Stimulated activated naive CD8-positive, alpha-beta T cell treated with anti-CD3 and anti-CD28 coated beads, Interleukin-15, amount 100 ng/mL, for 72 hours (primary cell): Measurements from ENCODE around the gene LIPA.

Experiments used
- ATAC-seq: fragments of 150-1000 bp; cut with Tn5 transposase; 2 replicates; pipeline ENCODE4 v1.10.0; 2021; ENCODE audit warnings: mild to moderate bottlenecking, moderate library complexity
- DNase-seq, 2 donors: peaks; one replicate each; pipeline ENCODE4 v3.0.0; 2021 to 2022
- H3K27ac Mint-ChIP-seq, 2 donors: one replicate each; pipeline ENCODE4 v1.8.0; 2022; ENCODE audit warnings: mild to moderate bottlenecking in 2 of 2, mixed read lengths in 2 of 2, moderate library complexity in 2 of 2
- H3K27me3 Mint-ChIP-seq: one replicate; pipeline ENCODE4 v1.8.0; 2022; ENCODE audit warnings: mixed read lengths
- H3K4me1 Mint-ChIP-seq: one replicate; pipeline ENCODE4 v1.8.0; 2022; ENCODE audit warnings: mild to moderate bottlenecking, mixed read lengths
- H3K4me3 Mint-ChIP-seq, 2 donors: one replicate each; pipeline ENCODE4 v1.8.0; 2022; ENCODE audit warnings: mild to moderate bottlenecking in 2 of 2, mixed read lengths in 2 of 2, moderate library complexity in 1 of 2
- H3K9me3 Mint-ChIP-seq, 2 donors: one replicate each; pipeline ENCODE4 v1.8.0; 2022; ENCODE audit warnings: mixed read lengths in 2 of 2

LIPA gene

DNA sequence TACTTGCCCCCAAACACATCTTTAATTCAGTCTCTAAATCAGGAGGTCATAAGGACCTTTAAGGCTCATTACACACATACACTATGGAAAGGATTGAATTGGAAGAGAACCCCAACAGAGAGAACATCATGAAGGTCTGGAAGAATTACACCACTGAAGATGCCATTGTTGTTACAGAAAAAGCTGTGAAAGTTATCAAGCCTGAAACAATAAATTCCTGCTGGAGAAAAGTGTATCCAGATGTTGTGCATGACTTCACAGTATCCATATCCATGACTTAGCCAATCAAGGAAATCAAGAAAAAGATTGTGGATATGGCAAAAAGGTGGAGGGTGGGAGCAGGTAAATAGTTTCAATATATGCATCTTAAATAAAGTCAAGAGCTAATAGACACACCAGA, 13.7 kb downstream of the LIPA start:
- H3K27ac Mint-ChIP-seq, result no peak overlapping the region
- ATAC-seq, result no peak
- no peak for DNase-seq
- H3K9me3 Mint-ChIP-seq, result no peaks in the 10 kb centered on the region
- no peaks in the 10 kb centered on the region for H3K27me3 Mint-ChIP-seq
- peaks cover 3% of the 10 kb centered on the region for H3K4me1 Mint-ChIP-seq
- H3K4me3 Mint-ChIP-seq, result no peak overlapping the region

- no peak for ATAC-seq
- no peak for DNase-seq
- H3K4me3 Mint-ChIP-seq, result no peak overlapping the region
- H3K9me3 Mint-ChIP-seq, result no peaks in the 10 kb centered on the region
- H3K27me3 Mint-ChIP-seq, result no peaks in the 10 kb centered on the region
- no peak overlapping the region for H3K27ac Mint-ChIP-seq
- H3K4me1 Mint-ChIP-seq, result no peaks in the 10 kb centered on the region
These were observed 15.3 kb downstream of the LIPA start for GRCh38 chr10:89236226-89236797.

GRCh38 chr10:89235073-89235798, 16.3 kb downstream of the LIPA start:
- Mint-ChIP-seq H3K4me1 (no peaks in the 10 kb centered on the region), H3K27ac (no peak overlapping the region), H3K4me3 (no peak overlapping the region), H3K27me3 (no peaks in the 10 kb centered on the region), H3K9me3 (no peaks in the 10 kb centered on the region)
- DNase-seq (no peak), ATAC-seq (no peak)

- Mint-ChIP-seq H3K9me3 (no peaks in the 10 kb centered on the region), H3K27me3 (no peaks in the 10 kb centered on the region), H3K4me3 (no peak overlapping the region), H3K27ac (no peak overlapping the region), H3K4me1 (no peaks in the 10 kb centered on the region)
- ATAC-seq (no peak), DNase-seq (no peak)
These were observed 18.5 kb downstream of the LIPA start for GRCh38 chr10:89233033-89233432.

- peaks cover 14% of the 10 kb centered on the region for H3K4me1 Mint-ChIP-seq
- no peaks in the 10 kb centered on the region for H3K27me3 Mint-ChIP-seq
These were observed 22.6 kb downstream of the LIPA start for GRCh38 chr10:89228962-89229361.

GRCh38 chr10:89228146-89228545, 23.4 kb downstream of the LIPA start:
- Mint-ChIP-seq H3K4me1 (peaks cover 14% of the 10 kb centered on the region), H3K9me3 (peaks cover 0 to 8% of the 10 kb centered on the region in 2 donors)
- no peak for ATAC-seq

More at GRCh38 chr10:89228962-89229361, 22.6 kb downstream of the LIPA start:
- no peak for ATAC-seq
- no peak for DNase-seq
- H3K27ac Mint-ChIP-seq, result peak overlapping the region in 1 of 2 donors; percentile 6
- H3K9me3 Mint-ChIP-seq, result peaks cover 0 to 8% of the 10 kb centered on the region in 2 donors
- H3K4me3 Mint-ChIP-seq, result no peak overlapping the region

DNA sequence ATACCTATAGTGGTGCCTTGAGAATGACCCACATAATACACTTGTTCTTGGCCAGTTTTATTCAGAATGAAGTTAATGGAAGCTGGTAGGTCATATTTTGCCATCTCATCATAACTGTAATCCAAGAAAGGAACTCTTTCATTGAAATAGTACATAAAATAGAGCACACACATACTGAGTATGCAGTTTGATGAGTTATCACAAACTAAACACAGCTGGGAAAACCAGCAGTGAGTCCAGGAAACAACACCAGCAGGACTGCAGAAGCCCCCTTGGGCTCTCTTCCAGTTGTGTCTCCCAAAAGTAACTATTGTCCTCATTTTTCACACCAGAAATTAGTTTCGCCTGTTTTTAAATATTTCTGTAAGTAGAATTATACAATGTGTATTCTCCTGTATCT, 24.7 kb downstream of the LIPA start:
- peaks cover 0 to 8% of the 10 kb centered on the region in 2 donors for H3K9me3 Mint-ChIP-seq
- DNase-seq (no peak), ATAC-seq (no peak)
- H3K4me1 Mint-ChIP-seq, result peaks cover 14% of the 10 kb centered on the region
- H3K27ac Mint-ChIP-seq, result no peak overlapping the region
- no peak overlapping the region for H3K4me3 Mint-ChIP-seq
- no peaks in the 10 kb centered on the region for H3K27me3 Mint-ChIP-seq

More at GRCh38 chr10:89228146-89228545, 23.4 kb downstream of the LIPA start:
- Mint-ChIP-seq H3K4me3 (no peak overlapping the region), H3K27me3 (no peaks in the 10 kb centered on the region), H3K27ac (no peak overlapping the region)
- DNase-seq, result no peak

- Mint-ChIP-seq H3K27me3 (no peaks in the 10 kb centered on the region), H3K4me3 (peak overlapping the region; percentile 41 to 66), H3K27ac (peak overlapping the region; percentile 40 to 75), H3K4me1 (peaks cover 14% of the 10 kb centered on the region), H3K9me3 (peaks cover 0 to 8% of the 10 kb centered on the region in 2 donors)
- peak; percentile 69 for ATAC-seq
- no peak for DNase-seq
These were observed 26.7 kb downstream of the LIPA start for GRCh38 chr10:89224739-89225443.

DNA sequence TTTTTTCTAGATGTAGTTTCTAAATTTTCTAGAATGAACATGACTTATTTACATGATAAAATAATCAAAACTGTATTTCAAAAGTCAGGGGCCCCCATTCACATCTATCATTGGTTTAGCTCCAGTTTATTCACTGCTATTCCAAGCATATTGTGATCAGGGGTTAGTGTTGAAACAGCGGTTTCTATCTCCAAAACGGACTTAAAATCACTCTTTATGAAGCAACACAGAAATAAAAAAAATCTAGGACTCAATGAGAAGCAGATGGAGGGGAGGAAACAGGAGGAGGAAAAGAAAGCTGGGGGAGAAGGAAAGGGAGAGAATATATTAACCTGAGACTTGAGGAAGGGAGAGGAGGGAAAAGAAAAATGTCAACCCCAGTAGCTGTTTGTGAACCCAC, 29.7 kb downstream of the LIPA start:
- Mint-ChIP-seq H3K4me3 (no peak overlapping the region), H3K27ac (no peak overlapping the region), H3K9me3 (peaks cover 0 to 8% of the 10 kb centered on the region in 2 donors), H3K4me1 (peaks cover 14% of the 10 kb centered on the region), H3K27me3 (no peaks in the 10 kb centered on the region)
- no peak for ATAC-seq
- no peak for DNase-seq

DNA sequence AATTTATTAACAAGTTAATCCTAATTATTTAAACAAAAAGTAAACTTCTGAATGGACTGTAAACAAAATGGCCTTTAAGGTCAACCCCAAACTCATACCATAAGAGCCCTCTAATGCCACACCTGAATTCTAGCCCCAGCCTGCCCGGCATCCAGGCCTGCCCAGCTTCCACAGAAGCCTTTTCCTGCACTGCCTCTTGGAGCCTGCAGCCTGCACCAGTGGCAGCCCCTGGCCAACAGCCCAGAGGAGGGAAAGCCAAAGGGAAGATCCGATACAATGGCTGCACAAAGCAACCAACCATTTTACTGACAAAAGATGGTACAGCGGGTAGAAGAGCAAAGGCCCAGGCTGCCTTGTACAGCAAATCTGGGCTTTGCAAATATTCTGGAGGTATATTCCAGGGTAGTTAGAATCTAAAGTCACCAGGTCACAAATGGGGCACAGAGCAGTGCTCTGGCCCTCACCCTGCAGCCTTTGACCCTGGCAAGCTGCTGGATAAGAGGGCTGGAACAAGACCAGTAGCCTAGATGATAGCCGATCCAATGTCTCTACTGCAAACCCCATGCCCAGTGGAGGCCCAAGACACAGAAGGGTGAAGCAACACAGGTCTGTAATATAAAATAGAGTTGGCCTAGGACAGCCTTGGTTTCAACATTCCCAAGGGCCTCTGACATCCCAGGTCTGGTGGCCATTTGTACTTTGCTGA, 31.9 kb downstream of the LIPA start:
- DNase-seq, result no peak
- no peaks in the 10 kb centered on the region for H3K27me3 Mint-ChIP-seq
- peaks cover 2% of the 10 kb centered on the region for H3K4me1 Mint-ChIP-seq
- no peaks in the 10 kb centered on the region for H3K9me3 Mint-ChIP-seq
- no peak overlapping the region for H3K27ac Mint-ChIP-seq
- no peak for ATAC-seq
- H3K4me3 Mint-ChIP-seq, result no peak overlapping the region

DNA sequence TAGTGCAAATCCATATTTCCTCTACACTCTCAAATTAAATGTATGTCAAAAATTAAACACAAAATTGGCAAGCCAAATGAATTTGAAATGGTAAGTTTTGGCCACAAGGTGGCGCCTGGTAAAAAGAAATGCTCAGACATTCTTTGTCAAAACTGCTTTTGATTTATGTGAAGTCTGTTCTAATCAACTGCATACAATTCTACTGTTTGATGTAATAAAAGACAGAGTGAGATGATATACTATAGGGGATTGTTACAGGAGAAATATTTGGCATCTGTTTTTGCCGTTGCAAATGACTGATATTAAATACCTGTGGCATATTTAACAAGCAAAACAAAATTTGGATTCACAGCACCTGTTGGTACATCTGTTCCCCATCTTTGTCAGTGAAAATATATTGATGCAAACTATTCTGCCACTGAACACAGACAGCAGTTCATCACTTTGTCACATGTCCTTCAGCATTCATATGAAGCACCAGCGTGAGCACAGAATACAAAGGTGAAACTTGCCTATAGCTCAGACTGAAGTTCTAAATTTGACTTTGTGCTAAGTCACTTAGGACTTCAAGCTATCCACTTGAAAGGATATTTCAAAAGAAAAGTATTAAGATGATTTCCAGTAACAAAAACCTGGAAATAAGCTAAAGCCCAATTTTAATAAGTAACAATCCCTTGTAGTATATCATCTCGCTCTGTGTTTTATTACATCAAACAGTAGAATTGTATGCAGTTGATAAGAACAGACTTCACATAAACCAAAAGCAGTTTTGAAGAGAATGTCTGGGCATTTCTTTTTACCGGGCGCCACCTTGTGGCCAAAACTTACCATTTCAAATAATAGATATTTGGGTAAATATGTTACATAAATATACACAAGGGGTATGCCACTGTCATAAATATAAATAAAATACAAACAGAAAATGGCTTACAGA, 34.3 kb downstream of the LIPA start:
- no peak for ATAC-seq
- no peaks in the 10 kb centered on the region for H3K4me1 Mint-ChIP-seq
- no peaks in the 10 kb centered on the region for H3K27me3 Mint-ChIP-seq
- DNase-seq, result peak; percentile 47 to 52
- H3K27ac Mint-ChIP-seq, result no peak overlapping the region
- H3K9me3 Mint-ChIP-seq, result no peaks in the 10 kb centered on the region
- H3K4me3 Mint-ChIP-seq, result no peak overlapping the region

DNA sequence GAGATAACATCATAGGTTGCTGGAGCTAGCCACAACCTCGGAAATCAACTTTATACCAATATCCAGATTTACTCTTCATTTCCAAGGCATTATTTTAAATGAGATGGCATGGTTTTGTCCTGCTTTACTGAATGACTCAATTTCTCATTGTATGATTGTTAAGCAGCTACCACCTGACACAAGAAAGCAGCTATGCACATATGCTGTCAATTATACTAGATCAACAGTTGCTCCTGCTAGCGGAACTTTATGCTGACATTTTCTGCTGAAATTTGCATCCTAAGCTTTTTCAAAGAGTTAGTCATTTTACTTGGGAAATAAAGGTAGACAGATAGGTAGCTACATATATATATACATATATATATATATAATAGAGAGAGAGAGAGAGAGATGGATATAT, 35.5 kb downstream of the LIPA start:
- Mint-ChIP-seq H3K4me1 (no peaks in the 10 kb centered on the region), H3K9me3 (no peaks in the 10 kb centered on the region), H3K27me3 (peaks cover 7% of the 10 kb centered on the region), H3K4me3 (no peak overlapping the region), H3K27ac (no peak overlapping the region)
- DNase-seq, result no peak
- no peak for ATAC-seq

DNA sequence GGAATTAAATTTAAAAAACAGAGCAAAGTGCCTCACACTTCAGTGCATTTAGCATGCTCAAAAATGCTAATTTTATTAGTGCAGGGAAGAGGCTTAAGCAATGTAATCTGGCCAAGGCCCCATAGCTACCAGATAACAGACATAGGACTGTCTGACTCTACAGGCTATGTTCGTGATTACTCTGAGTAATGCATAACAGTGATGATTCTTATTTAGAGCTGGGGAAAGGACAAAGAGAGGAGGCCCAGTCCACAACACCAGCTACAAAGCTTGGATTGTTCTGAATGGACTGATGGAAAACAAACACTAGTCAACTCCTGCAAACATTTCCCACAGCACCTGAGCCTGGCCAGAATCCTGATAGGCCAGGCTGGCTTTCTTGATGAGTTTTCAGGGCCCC, 36.1 kb downstream of the LIPA start:
- Mint-ChIP-seq H3K9me3 (no peaks in the 10 kb centered on the region), H3K27ac (no peak overlapping the region), H3K4me3 (no peak overlapping the region), H3K27me3 (peaks cover 13% of the 10 kb centered on the region), H3K4me1 (no peaks in the 10 kb centered on the region)
- DNase-seq (no peak), ATAC-seq (no peak)

DNA sequence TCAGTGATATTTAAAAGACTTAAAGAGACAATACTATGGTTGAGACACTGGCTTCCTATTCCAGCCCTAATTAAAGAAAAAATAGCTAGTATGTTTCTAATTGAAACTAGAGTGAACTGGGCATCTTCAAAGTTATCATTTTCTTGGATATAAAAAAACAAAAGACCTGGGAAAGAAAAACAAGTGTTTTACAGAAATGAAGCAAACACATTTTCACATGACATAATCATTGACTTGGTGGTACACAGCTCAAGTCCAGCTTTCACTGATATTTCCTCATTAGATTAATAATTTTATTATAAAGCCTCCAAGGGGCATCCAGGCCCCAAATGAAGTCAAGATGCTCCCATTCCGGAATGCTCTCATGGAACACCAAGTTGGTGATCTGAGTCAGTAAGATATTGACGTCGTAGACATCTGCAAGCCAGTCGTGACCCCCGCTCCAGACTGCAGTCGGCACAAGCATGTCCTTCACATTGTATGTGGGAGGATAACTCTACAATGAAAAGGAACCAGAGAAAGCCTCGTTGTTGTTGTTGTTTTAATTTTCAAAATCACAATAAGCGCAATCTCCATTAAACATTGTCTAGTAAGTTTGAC, 36.9 kb downstream of the LIPA start:
- DNase-seq (no peak), ATAC-seq (no peak)
- Mint-ChIP-seq H3K27me3 (peaks cover 21% of the 10 kb centered on the region), H3K9me3 (no peaks in the 10 kb centered on the region), H3K4me1 (no peaks in the 10 kb centered on the region), H3K27ac (no peak overlapping the region), H3K4me3 (no peak overlapping the region)
